Stimulated activated CD8-positive, alpha-beta memory T cell treated with anti-CD3 and anti-CD28 coated beads, Interleukin-15, amount 100 ng/mL, for 24 hours (primary cell): ENCODE data around the gene COL5A1.

Experiments used
- DNase-seq: peaks from one replicate; pipeline ENCODE4 v3.0.0-alpha.2; 2020; ENCODE audit warnings: low read depth

The COL5A1 gene

GRCh38 chr9:134877541-134877940 is 235.9 kb downstream of the COL5A1 start:
- no peak for DNase-seq

GRCh38 chr9:134879664-134880483 is 238.3 kb downstream of the COL5A1 start:
- no peak for DNase-seq

- DNase-seq: no peak
Measured at GRCh38 chr9:134880484-134881312, 239.1 kb downstream of the COL5A1 start, which contains the start of gene FCN2. Gene FCN2 (plus strand): TSS chr9:134880810. CDS start chr9:134880822, 12 bp downstream.

GRCh38 chr9:134881313-134881670 is 239.7 kb downstream of the COL5A1 start:
- no peak for DNase-seq

- no peak for DNase-seq
Measured at GRCh38 chr9:134882204-134882785, 240.7 kb downstream of the COL5A1 start.

- DNase-seq: no peak
Measured at GRCh38 chr9:134883040-134883782, 241.6 kb downstream of the COL5A1 start.

GRCh38 chr9:134884492-134884891 is 242.9 kb downstream of the COL5A1 start:
- DNase-seq: no peak

GRCh38 chr9:134885001-134885678 is 243.5 kb downstream of the COL5A1 start:
- no peak for DNase-seq

GRCh38 chr9:134885679-134886412 is 244.2 kb downstream of the COL5A1 start:
- DNase-seq: no peak

- no peak for DNase-seq
Measured at GRCh38 chr9:134886413-134886913, 244.9 kb downstream of the COL5A1 start.

- no peak for DNase-seq
Measured at GRCh38 chr9:134887219-134887618, 245.6 kb downstream of the COL5A1 start.

GRCh38 chr9:134887686-134888602 is 246.3 kb downstream of the COL5A1 start:
- DNase-seq: no peak

- DNase-seq: no peak
Measured at GRCh38 chr9:134888603-134889190, 247.1 kb downstream of the COL5A1 start.

GRCh38 chr9:134889386-134890154 is 248.0 kb downstream of the COL5A1 start:
- DNase-seq: no peak

- DNase-seq: no peak
Measured at GRCh38 chr9:134890155-134890495, 248.5 kb downstream of the COL5A1 start.

GRCh38 chr9:134891053-134891452 is 249.4 kb downstream of the COL5A1 start:
- no peak for DNase-seq

- no peak for DNase-seq
Measured at GRCh38 chr9:134891713-134892112, 250.1 kb downstream of the COL5A1 start.

GRCh38 chr9:134892221-134892620 is 250.6 kb downstream of the COL5A1 start:
- no peak for DNase-seq
